Esophagus squamous epithelium (tissue), 4 donors: ENCODE results near the gene CCNJL.

Experiments
- POLR2A ChIP-seq, 4 donors: fragments of 450-650 bp; IDR thresholded peaks; one replicate each; pipeline ENCODE4 v1.6.1; 2017; ENCODE audit warnings: antibody characterized with exemption in 4 of 4, mild to moderate bottlenecking in 4 of 4, moderate library complexity in 3 of 4
- TF ChIP-seq, protein P1 (sequence below), 6 experiments: fragments of 450-650 bp in 4 of 6; fragments of 200-600 bp in 2 of 6; sonication (generic) in 2 of 6; IDR thresholded peaks; one replicate each; pipeline ENCODE4 v1.5.1; 2016 to 2019; ENCODE audit warnings: antibody characterized with exemption in 6 of 6, mild to moderate bottlenecking in 4 of 6, moderate library complexity in 4 of 6

DNA sequence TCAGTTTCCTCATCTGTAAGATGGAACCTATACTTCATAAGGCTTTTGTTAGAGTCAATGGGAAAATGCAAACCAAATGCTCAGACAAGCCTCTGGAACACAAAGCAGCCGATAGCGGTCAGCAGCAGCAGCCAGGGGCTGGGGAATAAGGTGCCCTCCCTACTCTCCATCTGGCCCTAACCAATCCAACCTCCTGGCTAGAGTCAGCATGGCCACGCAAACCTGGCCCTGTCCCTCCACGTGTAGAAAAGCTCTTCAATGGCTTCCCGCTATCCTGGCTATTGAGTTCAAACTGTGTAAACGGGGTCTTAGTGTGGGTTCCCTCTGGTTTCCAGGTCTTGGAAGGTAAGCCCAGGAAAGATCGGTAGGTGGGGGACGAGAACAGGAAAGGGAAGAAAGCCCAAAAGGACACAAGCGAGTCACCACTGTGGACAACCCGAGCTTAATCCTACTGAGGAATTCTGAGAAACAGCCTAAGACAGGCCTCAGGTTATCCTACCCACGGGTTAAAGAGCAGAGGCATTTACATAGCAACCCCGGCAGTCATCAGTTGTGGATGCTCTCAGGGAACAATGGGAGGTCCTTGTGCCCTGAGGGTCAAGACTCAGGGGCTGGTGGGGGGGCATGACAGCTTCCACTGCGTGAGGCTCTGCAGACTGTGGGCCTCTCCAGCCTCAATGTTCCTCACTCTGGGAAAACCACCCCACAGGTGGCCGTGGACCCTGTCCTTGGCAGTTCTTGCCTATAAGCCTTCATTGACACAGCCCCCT, 52.2 kb downstream of the CCNJL start:
- TF ChIP-seq, protein P1, sequence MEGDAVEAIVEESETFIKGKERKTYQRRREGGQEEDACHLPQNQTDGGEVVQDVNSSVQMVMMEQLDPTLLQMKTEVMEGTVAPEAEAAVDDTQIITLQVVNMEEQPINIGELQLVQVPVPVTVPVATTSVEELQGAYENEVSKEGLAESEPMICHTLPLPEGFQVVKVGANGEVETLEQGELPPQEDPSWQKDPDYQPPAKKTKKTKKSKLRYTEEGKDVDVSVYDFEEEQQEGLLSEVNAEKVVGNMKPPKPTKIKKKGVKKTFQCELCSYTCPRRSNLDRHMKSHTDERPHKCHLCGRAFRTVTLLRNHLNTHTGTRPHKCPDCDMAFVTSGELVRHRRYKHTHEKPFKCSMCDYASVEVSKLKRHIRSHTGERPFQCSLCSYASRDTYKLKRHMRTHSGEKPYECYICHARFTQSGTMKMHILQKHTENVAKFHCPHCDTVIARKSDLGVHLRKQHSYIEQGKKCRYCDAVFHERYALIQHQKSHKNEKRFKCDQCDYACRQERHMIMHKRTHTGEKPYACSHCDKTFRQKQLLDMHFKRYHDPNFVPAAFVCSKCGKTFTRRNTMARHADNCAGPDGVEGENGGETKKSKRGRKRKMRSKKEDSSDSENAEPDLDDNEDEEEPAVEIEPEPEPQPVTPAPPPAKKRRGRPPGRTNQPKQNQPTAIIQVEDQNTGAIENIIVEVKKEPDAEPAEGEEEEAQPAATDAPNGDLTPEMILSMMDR (IDR thresholded peaks at IDR 0.05): no peak
- no peak for TF ChIP-seq POLR2A (IDR thresholded peaks at IDR 0.05)
